ENCODE results near the gene RAPGEF4.

Gene RAPGEF4

GRCh38 chr2:173048897-173049661 is 313.4 kb downstream of the RAPGEF4 start:
- DNase-seq, result peak; percentile 13

GRCh38 chr2:173049831-173050230 is 314.2 kb downstream of the RAPGEF4 start:
- no peak for DNase-seq

- DNase-seq, result no peak
Observed at GRCh38 chr2:173050684-173051083, 315.0 kb downstream of the RAPGEF4 start.

GRCh38 chr2:173051463-173052215 is 316.0 kb downstream of the RAPGEF4 start:
- no peak for DNase-seq

- no peak for DNase-seq
Observed at GRCh38 chr2:173053043-173053699, 317.5 kb downstream of the RAPGEF4 start.

DNA sequence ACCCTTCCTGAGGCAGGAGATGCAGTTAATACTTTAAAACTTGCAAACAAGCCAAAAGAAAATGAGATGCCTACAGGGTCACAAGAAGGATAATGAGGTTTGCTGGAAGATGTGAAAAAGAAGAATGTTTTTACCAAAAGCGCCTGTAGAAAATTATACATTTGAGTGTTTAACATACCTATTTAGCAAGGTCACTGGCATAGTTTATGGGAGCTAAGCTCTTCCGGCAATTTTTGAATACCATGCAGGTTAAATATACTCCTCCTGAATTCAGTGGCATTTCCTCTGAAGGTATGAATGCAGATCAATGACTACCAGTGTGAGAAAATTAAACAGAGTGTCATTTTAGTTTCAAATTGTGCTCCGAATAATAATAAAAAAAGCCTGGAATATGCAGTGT is 318.8 kb downstream of the RAPGEF4 start:
- DNase-seq, result no peak

GRCh38 chr2:173056705-173057364 is 321.2 kb downstream of the RAPGEF4 start:
- no peak for DNase-seq

- no peak for DNase-seq
Observed at GRCh38 chr2:173058097-173058496, 322.5 kb downstream of the RAPGEF4 start.

GRCh38 chr2:173058673-173059072 is 323.0 kb downstream of the RAPGEF4 start:
- DNase-seq, result no peak

GRCh38 chr2:173059292-173059691 is 323.6 kb downstream of the RAPGEF4 start:
- DNase-seq, result no peak

DNA sequence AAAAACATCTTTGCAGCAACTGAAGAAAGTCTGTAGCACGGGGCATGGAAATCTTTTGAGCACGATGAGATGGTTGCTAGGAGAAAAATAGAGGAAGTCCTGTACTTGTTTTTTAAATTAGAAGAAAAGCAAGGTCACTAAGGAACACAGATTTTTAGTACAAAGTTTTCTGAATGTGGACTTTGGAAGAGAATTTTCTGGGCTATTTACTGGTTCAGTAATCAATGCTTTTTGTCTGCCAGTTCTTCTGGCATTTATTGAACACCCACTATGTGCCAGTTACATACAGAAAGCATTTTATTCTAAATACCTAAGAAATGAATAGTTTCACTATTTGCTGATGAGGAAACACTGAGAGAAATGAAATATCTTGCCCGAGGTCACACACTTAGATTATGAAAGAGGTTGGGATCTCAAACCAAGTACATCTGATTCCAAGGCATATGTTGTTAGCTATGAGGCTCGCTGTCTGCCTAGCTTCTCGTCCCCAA is 324.4 kb downstream of the RAPGEF4 start:
- no peak for DNase-seq

GRCh38 chr2:173062801-173063200 is 327.2 kb downstream of the RAPGEF4 start:
- DNase-seq, result no peak

GRCh38 chr2:173064151-173064805 is 328.6 kb downstream of the RAPGEF4 start:
- DNase-seq, result no peak

- no peak for DNase-seq
Observed at GRCh38 chr2:173066887-173067676, 331.4 kb downstream of the RAPGEF4 start.

- DNase-seq, result no peak
Observed at GRCh38 chr2:173075056-173075780, 339.6 kb downstream of the RAPGEF4 start.

DNA sequence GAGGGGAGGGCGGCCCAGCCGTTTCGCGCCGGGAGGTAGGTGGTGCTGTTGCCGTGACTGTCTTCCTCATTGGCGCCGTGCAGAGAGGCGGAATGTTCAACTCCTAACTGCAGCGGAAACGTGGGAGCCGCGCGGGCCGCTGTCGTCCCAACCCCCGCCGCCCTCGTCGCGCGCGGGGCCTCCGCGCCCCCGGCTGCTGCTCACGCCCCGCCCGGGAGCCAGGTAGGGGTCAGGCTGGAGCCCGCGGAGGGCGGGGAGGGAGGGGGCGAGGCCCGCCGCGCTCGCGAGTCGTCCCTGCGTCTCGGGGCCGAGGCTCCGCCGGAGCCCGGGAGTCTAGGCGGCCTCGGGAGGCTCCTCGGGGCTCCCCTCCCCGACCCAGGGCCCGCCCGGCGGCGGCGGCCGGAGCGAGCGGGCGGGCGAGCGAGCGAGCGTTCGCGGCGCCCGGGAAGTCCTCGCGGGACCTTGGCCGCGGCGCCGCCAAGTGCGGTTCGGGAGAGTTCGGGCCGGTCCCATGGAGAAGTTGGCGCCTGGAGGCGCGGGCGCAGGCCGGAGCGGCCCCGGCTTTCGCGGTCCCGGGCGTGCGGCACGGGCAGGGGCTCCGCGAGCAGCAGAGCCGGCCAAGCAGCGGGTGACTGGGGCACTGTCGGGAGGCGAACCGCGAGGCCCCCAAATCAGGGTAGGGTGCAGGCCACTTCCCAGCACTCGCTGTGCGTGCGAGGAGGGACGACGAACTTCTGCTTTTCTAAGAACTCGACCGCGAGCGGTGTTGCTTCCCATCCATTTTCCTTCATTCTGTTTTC is 340.3 kb downstream of the RAPGEF4 start, which contains the start of gene MAP3K20:
MAP3K20 (plus strand) TSS at position 66 of the 800 bp plus-strand sequence. CDS start 15,186 bp downstream, outside the sequence.
- no peak for DNase-seq

DNA sequence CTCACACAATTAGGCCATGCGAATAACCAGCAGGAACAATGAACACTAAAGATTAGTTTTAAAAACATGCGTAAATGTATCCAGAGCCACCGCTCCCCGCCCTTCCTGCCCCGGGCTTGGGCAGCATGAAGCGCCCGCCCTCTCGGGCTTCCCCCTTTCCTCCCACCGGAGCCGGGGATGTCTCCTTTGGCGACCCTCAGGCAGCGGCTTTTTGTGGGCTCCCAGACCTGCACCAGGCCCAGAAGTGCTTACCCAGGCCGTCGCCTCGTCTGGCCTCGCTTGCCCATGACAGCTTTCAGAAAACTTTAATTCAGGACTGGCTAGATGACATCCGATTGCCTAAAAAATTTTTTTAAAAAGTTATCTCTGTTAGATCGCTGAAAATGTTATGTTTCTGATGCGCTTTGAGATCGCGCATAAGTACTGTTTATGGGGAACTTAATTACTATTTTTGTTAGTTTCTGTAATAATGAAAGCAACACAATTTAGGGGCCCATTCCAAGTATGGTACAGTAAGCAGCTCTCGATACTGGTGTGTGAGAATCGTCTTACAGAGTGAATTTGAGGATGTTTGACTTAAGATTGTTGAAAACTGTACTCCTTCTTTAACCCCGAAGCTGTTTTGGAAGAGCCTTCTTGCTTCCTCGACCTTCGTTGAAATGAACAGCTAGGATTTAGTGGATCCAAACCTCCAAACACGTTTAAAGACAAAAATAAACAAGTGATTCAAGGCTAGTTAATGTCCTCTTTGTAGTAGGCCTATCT is 341.1 kb downstream of the RAPGEF4 start:
- DNase-seq, result no peak

GRCh38 chr2:173077506-173078177 is 342.0 kb downstream of the RAPGEF4 start:
- peak; percentile 62 for DNase-seq
